Panc1 (cell line): ENCODE results near the gene DDX25. TPM values are rescaled to one million over a fixed set of nuclear protein-coding genes. Genes with fewer than 3 reads are reported as not detected.

Source experiments
- ATAC-seq: fragments of 200-7000 bp; cut with Tn5 transposase; 2 replicates; pipeline ENCODE4 v1.9.1; 2020; ENCODE audit warnings: mild to moderate bottlenecking, moderate library complexity
- BruUV-seq: library from RNA; stranded (reverse); fragments of 400-500 nt; replicated peaks from 2 replicates; lab custom pipeline; 2021; lab: Mats Ljungman, UMichigan
- CTCF ChIA-PET: fragments of 300-600 bp; sonication (Branson Sonifier 250); formaldehyde crosslinking; loops from one replicate; lab custom pipeline; 2022; ENCODE audit warnings: antibody characterized with exemption; lab: Charles Lee
- POLR2A ChIA-PET: fragments of 300-600 bp; sonication (Branson Sonifier 250); formaldehyde crosslinking; loops from one replicate; lab custom pipeline; 2022; ENCODE audit warnings: antibody characterized with exemption; lab: Charles Lee
- DNase-seq: peaks from one replicate; pipeline ENCODE4 v3.0.0-alpha.2; 2010; ENCODE audit warnings: low read depth, low spot score
- H3K27ac ChIP-seq: 2 replicates; pipeline ENCODE4 v1.5.1; 2011; ENCODE audit warnings: mild to moderate bottlenecking, low read length, inconsistent platforms
- H3K27me3 ChIP-seq: fragments of 200-500 bp; sonication (Bioruptor generic); 2 replicates; pipeline ENCODE4 v1.6.0; 2014; ENCODE audit warnings: low read length, inconsistent platforms; ENCODE audit not compliant: control insufficient read depth, insufficient read depth
- H3K36me3 ChIP-seq: fragments of 200-500 bp; sonication (Bioruptor generic); 2 replicates; pipeline ENCODE4 v1.5.1; 2014; ENCODE audit warnings: inconsistent platforms, mild to moderate bottlenecking, low read length, moderate library complexity; ENCODE audit not compliant: control insufficient read depth, insufficient read depth
- H3K4me1 ChIP-seq: 2 replicates; pipeline ENCODE4 v1.5.1; 2011; ENCODE audit warnings: inconsistent platforms, mild to moderate bottlenecking, low read length, moderate library complexity; ENCODE audit not compliant: control insufficient read depth, insufficient read depth
- H3K4me3 ChIP-seq, 2 experiments: 2 replicates each; pipeline ENCODE4 v1.5.1; 2011 to 2012; ENCODE audit warnings: low read depth in 2 of 2, low read length in 2 of 2, mild to moderate bottlenecking in 2 of 2, inconsistent platforms in 1 of 2, moderate library complexity in 1 of 2
- H3K9me3 ChIP-seq: fragments of 200-500 bp; sonication (Bioruptor generic); 2 replicates; pipeline ENCODE4 v1.5.1; 2014; ENCODE audit warnings: low read depth, mild to moderate bottlenecking, inconsistent platforms, low read length, moderate library complexity; ENCODE audit not compliant: control insufficient read depth, insufficient read depth
- POLR2AphosphoS5 ChIP-seq: IDR thresholded peaks from 2 replicates; pipeline ENCODE4 v1.6.1; 2012; ENCODE audit warnings: mild to moderate bottlenecking, low read depth, low read length, moderate library complexity
- SIN3A ChIP-seq: IDR thresholded peaks from 2 replicates; pipeline ENCODE4 v1.6.1; 2012; ENCODE audit warnings: low read depth, mild to moderate bottlenecking, low read length, moderate library complexity, borderline replicate concordance; ENCODE audit not compliant: insufficient read depth
- TCF7L2 ChIP-seq: IDR thresholded peaks from 2 replicates; pipeline ENCODE4 v1.6.1; 2011; ENCODE audit warnings: mild to moderate bottlenecking, low read depth, low read length, inconsistent platforms
- in situ Hi-C: cut with HindIII; loops from 2 replicates; pipeline ENCODE4 v1.10.0; 2016; ENCODE audit warnings: low sequenced_read_pairs, low pct_unique_long_range_greater_than_20kb
- intact Hi-C: fragments of 100-400 bp; cut with micrococcal nuclease; formaldehyde crosslinking; loops from one replicate; pipeline ENCODE4 v1.10.0; 2022; ENCODE audit not compliant: unreplicated experiment
- total RNA-seq: library from RNA; stranded (reverse); gene quantifications from one replicate; pipeline ENCODE4 v1.2.1, GENCODE V29; 2021; ENCODE audit not compliant: unreplicated experiment
- TF ChIP-seq, protein P1 (sequence below), 2 experiments: IDR thresholded peaks; 2 replicates each; pipeline ENCODE4 v1.6.1; 2011 to 2012; ENCODE audit warnings: low read depth in 2 of 2, control low read depth in 1 of 2, low read length in 1 of 2, mild to moderate bottlenecking in 1 of 2, moderate library complexity in 1 of 2; ENCODE audit not compliant: insufficient read depth in 1 of 2
- TF ChIP-seq, protein P2 (sequence below): fragments of 450-650 bp; IDR thresholded peaks from 2 replicates; pipeline ENCODE4 v1.5.1; 2017; ENCODE audit warnings: mild to moderate bottlenecking

The DDX25 gene
- total RNA-seq, 1 experiment from 2014 or later = 0.15 TPM

DNA sequence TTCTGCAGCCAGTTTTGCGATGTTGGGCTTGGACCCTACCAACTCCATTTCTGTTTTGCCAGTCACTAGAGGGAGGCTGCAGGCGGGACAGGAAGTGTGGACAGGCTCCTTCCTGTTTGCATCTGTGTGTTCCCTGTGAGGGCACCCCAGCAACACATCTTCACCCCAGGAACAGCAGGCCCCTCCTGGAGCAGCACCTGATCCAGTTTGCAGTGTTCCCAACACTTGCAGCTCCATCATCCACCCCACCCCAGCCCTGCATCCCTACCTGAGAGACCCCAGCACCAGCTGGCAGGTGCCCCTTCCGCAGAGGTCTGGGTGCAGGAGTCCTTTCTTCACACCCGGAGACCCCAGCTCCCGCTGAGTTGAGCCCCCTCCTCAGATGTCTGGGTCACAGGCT is 34.1 kb downstream of the DDX25 start:
- DNase-seq (no peak), ATAC-seq (no peak)
- ChIA-PET POLR2A (no interaction called here), CTCF (no interaction called here)
- intact Hi-C loops (no loop called here), in situ Hi-C loops (loop anchor here (25.0 kb wide), 1 partner anchor 274 kb away; the partner anchor contains the start of genes FAM118B and RPUSD4)
- Histone ChIP-seq H3K4me1 (no peaks in the 10 kb centered on the region), H3K4me3 (no peak overlapping the region), H3K9me3 (no peaks in the 10 kb centered on the region), H3K27me3 (no peaks in the 10 kb centered on the region), H3K27ac (no peak overlapping the region), H3K36me3 (no peaks in the 10 kb centered on the region)
- TF ChIP-seq, protein P1, sequence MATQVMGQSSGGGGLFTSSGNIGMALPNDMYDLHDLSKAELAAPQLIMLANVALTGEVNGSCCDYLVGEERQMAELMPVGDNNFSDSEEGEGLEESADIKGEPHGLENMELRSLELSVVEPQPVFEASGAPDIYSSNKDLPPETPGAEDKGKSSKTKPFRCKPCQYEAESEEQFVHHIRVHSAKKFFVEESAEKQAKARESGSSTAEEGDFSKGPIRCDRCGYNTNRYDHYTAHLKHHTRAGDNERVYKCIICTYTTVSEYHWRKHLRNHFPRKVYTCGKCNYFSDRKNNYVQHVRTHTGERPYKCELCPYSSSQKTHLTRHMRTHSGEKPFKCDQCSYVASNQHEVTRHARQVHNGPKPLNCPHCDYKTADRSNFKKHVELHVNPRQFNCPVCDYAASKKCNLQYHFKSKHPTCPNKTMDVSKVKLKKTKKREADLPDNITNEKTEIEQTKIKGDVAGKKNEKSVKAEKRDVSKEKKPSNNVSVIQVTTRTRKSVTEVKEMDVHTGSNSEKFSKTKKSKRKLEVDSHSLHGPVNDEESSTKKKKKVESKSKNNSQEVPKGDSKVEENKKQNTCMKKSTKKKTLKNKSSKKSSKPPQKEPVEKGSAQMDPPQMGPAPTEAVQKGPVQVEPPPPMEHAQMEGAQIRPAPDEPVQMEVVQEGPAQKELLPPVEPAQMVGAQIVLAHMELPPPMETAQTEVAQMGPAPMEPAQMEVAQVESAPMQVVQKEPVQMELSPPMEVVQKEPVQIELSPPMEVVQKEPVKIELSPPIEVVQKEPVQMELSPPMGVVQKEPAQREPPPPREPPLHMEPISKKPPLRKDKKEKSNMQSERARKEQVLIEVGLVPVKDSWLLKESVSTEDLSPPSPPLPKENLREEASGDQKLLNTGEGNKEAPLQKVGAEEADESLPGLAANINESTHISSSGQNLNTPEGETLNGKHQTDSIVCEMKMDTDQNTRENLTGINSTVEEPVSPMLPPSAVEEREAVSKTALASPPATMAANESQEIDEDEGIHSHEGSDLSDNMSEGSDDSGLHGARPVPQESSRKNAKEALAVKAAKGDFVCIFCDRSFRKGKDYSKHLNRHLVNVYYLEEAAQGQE (IDR thresholded peaks at IDR 0.05; ENCODE audit: insufficient read depth in 1 of 2, low read depth in 2 of 2, low read length in 1 of 2) = no peak
- TF ChIP-seq POLR2AphosphoS5 = no peak
- no peak for TF ChIP-seq TCF7L2
- TF ChIP-seq, protein P2, sequence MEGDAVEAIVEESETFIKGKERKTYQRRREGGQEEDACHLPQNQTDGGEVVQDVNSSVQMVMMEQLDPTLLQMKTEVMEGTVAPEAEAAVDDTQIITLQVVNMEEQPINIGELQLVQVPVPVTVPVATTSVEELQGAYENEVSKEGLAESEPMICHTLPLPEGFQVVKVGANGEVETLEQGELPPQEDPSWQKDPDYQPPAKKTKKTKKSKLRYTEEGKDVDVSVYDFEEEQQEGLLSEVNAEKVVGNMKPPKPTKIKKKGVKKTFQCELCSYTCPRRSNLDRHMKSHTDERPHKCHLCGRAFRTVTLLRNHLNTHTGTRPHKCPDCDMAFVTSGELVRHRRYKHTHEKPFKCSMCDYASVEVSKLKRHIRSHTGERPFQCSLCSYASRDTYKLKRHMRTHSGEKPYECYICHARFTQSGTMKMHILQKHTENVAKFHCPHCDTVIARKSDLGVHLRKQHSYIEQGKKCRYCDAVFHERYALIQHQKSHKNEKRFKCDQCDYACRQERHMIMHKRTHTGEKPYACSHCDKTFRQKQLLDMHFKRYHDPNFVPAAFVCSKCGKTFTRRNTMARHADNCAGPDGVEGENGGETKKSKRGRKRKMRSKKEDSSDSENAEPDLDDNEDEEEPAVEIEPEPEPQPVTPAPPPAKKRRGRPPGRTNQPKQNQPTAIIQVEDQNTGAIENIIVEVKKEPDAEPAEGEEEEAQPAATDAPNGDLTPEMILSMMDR = no peak
- no peak for TF ChIP-seq SIN3A
- no TSS peak for BruUV-seq

DNA sequence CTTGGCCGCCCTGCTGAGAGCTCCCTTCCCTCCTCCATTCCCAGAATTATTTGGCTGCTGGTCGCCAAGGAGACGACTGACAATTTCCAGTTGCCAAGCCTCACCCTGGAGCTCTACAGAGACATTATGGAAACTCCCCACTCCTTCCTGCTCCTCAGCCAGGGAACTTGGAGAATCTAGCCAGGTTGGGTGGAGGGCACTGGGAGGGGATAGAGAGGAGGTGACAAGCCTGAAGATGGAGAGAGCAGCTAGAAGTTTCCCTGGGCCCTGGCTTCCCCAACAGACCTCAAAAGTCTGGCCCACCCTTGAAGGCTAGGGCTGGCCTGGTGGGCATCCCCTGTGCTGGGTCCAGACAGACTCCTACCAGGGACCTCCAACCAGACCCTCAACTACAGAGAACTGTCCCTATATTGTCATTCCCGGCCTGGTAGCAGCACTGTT is 34.8 kb downstream of the DDX25 start:
- Histone ChIP-seq H3K4me1 (no peaks in the 10 kb centered on the region), H3K27me3 (no peaks in the 10 kb centered on the region), H3K36me3 (no peaks in the 10 kb centered on the region), H3K9me3 (no peaks in the 10 kb centered on the region), H3K4me3 (no peak overlapping the region), H3K27ac (no peak overlapping the region)
- in situ Hi-C loops = loop anchor here (25.0 kb wide), 1 partner anchor 273 kb away; the partner anchor contains the start of genes FAM118B and RPUSD4
- BruUV-seq = no TSS peak
- DNase-seq (no peak), ATAC-seq (no peak)
- CTCF ChIA-PET = no interaction called here
- no peak for TF ChIP-seq POLR2AphosphoS5
- TF ChIP-seq, protein P1 (IDR thresholded peaks at IDR 0.05; ENCODE audit: insufficient read depth in 1 of 2, low read depth in 2 of 2, low read length in 1 of 2) = no peak
- no peak for TF ChIP-seq SIN3A
- TF ChIP-seq, protein P2 = no peak
- TF ChIP-seq TCF7L2 = no peak
- intact Hi-C loops = no loop called here
- POLR2A ChIA-PET = no interaction called here
